ENCODE measurements around the gene S100A14. TPM values are rescaled to one million over a fixed set of nuclear protein-coding genes. Genes with fewer than 3 reads are reported as not detected.
A peak's percentile ranks its signal among the peaks of the same experiment; 100 is the strongest.

The S100A14 gene
- total and polyA plus RNA-seq, 2 of the 13 experiments (the other 11 are each of a cell fraction or from before 2014, with no cell fraction given), result 1.4 to 7.7 TPM

- TF ChIP-seq, protein P1, sequence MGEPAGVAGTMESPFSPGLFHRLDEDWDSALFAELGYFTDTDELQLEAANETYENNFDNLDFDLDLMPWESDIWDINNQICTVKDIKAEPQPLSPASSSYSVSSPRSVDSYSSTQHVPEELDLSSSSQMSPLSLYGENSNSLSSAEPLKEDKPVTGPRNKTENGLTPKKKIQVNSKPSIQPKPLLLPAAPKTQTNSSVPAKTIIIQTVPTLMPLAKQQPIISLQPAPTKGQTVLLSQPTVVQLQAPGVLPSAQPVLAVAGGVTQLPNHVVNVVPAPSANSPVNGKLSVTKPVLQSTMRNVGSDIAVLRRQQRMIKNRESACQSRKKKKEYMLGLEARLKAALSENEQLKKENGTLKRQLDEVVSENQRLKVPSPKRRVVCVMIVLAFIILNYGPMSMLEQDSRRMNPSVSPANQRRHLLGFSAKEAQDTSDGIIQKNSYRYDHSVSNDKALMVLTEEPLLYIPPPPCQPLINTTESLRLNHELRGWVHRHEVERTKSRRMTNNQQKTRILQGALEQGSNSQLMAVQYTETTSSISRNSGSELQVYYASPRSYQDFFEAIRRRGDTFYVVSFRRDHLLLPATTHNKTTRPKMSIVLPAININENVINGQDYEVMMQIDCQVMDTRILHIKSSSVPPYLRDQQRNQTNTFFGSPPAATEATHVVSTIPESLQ (CRISPR knock-in tag; conservative IDR thresholded peaks at IDR 0.05), result no peak
- no peak for TF ChIP-seq ZC3H4 (CRISPR knock-in tag; IDR thresholded peaks at IDR 0.05; ENCODE audit: borderline replicate concordance)
- peak; percentile 51 for TF ChIP-seq ZNF781 (CRISPR knock-in tag; IDR thresholded peaks at IDR 0.05; ENCODE audit: borderline replicate concordance, not compliant biosample characterization)
- TF ChIP-seq ZNF776 (CRISPR knock-in tag; IDR thresholded peaks at IDR 0.05), result 0 out of 2 replicates have a peak, but pooled peaks have one; percentile 35
- TF ChIP-seq, protein P2, sequence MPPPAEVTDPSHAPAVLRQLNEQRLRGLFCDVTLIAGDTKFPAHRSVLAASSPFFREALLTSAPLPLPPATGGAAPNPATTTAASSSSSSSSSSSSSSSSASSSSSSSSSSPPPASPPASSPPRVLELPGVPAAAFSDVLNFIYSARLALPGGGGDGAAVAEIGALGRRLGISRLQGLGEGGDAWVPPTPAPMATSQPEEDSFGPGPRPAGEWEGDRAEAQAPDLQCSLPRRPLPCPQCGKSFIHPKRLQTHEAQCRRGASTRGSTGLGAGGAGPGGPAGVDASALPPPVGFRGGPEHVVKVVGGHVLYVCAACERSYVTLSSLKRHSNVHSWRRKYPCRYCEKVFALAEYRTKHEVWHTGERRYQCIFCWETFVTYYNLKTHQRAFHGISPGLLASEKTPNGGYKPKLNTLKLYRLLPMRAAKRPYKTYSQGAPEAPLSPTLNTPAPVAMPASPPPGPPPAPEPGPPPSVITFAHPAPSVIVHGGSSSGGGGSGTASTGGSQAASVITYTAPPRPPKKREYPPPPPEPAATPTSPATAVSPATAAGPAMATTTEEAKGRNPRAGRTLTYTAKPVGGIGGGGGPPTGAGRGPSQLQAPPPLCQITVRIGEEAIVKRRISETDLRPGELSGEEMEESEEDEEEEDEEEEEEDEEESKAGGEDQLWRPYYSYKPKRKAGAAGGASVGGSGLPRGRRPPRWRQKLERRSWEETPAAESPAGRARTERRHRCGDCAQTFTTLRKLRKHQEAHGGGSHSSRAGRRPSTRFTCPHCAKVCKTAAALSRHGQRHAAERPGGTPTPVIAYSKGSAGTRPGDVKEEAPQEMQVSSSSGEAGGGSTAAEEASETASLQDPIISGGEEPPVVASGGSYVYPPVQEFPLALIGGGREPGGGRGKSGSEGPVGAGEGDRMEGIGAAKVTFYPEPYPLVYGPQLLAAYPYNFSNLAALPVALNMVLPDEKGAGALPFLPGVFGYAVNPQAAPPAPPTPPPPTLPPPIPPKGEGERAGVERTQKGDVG (CRISPR knock-in tag; IDR thresholded peaks at IDR 0.05; ENCODE audit: borderline replicate concordance), result no peak
- no peak for TF ChIP-seq PLRG1 (conservative IDR thresholded peaks at IDR 0.05)
- TF ChIP-seq, protein P3, sequence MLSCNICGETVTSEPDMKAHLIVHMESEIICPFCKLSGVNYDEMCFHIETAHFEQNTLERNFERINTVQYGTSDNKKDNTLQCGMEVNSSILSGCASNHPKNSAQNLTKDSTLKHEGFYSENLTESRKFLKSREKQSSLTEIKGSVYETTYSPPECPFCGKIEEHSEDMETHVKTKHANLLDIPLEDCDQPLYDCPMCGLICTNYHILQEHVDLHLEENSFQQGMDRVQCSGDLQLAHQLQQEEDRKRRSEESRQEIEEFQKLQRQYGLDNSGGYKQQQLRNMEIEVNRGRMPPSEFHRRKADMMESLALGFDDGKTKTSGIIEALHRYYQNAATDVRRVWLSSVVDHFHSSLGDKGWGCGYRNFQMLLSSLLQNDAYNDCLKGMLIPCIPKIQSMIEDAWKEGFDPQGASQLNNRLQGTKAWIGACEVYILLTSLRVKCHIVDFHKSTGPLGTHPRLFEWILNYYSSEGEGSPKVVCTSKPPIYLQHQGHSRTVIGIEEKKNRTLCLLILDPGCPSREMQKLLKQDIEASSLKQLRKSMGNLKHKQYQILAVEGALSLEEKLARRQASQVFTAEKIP (CRISPR knock-in tag; IDR thresholded peaks at IDR 0.05; ENCODE audit: borderline replicate concordance), result no peak
- TF ChIP-seq, protein P4, sequence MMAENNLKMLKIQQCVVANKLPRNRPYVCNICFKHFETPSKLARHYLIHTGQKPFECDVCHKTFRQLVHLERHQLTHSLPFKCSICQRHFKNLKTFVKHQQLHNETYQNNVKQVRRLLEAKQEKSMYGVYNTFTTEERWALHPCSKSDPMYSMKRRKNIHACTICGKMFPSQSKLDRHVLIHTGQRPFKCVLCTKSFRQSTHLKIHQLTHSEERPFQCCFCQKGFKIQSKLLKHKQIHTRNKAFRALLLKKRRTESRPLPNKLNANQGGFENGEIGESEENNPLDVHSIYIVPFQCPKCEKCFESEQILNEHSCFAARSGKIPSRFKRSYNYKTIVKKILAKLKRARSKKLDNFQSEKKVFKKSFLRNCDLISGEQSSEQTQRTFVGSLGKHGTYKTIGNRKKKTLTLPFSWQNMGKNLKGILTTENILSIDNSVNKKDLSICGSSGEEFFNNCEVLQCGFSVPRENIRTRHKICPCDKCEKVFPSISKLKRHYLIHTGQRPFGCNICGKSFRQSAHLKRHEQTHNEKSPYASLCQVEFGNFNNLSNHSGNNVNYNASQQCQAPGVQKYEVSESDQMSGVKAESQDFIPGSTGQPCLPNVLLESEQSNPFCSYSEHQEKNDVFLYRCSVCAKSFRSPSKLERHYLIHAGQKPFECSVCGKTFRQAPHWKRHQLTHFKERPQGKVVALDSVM (CRISPR knock-in tag; IDR thresholded peaks at IDR 0.05), result peak; percentile 35; the same call in 1 of the 2 replicates
- TF ChIP-seq ZNF839 (CRISPR knock-in tag; IDR thresholded peaks at IDR 0.05; ENCODE audit: borderline replicate concordance), result no peak
- TF ChIP-seq ZNF431 (CRISPR knock-in tag; IDR thresholded peaks at IDR 0.05; ENCODE audit: borderline replicate concordance, low read depth), result no peak
- TF ChIP-seq KLF11 (CRISPR knock-in tag; IDR thresholded peaks at IDR 0.05), result no peak
- no peak for TF ChIP-seq ZNF850 (CRISPR knock-in tag; conservative IDR thresholded peaks at IDR 0.05)
- no peak for TF ChIP-seq ZNF383 (CRISPR knock-in tag; IDR thresholded peaks at IDR 0.05; ENCODE audit: borderline replicate concordance)
- no peak for TF ChIP-seq ZFP41 (CRISPR knock-in tag; IDR thresholded peaks at IDR 0.05; ENCODE audit: borderline replicate concordance)
- no peak for TF ChIP-seq ZNF101 (CRISPR knock-in tag; IDR thresholded peaks at IDR 0.05; ENCODE audit: borderline replicate concordance, low read depth)
- TF ChIP-seq, protein P5, sequence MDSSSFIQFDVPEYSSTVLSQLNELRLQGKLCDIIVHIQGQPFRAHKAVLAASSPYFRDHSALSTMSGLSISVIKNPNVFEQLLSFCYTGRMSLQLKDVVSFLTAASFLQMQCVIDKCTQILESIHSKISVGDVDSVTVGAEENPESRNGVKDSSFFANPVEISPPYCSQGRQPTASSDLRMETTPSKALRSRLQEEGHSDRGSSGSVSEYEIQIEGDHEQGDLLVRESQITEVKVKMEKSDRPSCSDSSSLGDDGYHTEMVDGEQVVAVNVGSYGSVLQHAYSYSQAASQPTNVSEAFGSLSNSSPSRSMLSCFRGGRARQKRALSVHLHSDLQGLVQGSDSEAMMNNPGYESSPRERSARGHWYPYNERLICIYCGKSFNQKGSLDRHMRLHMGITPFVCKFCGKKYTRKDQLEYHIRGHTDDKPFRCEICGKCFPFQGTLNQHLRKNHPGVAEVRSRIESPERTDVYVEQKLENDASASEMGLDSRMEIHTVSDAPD (CRISPR knock-in tag; IDR thresholded peaks at IDR 0.05), result no peak
- TF ChIP-seq, protein P6, sequence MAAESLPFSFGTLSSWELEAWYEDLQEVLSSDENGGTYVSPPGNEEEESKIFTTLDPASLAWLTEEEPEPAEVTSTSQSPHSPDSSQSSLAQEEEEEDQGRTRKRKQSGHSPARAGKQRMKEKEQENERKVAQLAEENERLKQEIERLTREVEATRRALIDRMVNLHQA (CRISPR knock-in tag; IDR thresholded peaks at IDR 0.05), result no peak
These were observed 42.5 kb upstream of the S100A14 start, which contains the start of gene SNAPIN (continued) for GRCh38 chr1:153658400-153659174.

All from HepG2 (cell line).